Gastrocnemius medialis (tissue), 4 donors: ENCODE measurements around the gene FRY. TPM values are rescaled to one million over a fixed set of nuclear protein-coding genes. Genes with fewer than 3 reads are reported as not detected.
A peak's percentile ranks its signal among the peaks of the same experiment; 100 is the strongest.

Source experiments
- ATAC-seq, 2 donors: fragments of 150-250 bp; one replicate each; pipeline ENCODE4 v1.9.1; 2016
- DNase-seq, 2 donors: peaks; one replicate each; pipeline ENCODE4 v3.0.0-alpha.2; 2019
- H3K27ac ChIP-seq, 4 donors: fragments of 200-600 bp; sonication (generic); 1 replicate in 1 of 4; 2 replicates in 3 of 4; pipeline ENCODE4 v1.5.1; 2016 to 2018; ENCODE audit warnings: mild to moderate bottlenecking in 2 of 4, moderate library complexity in 1 of 4
- H3K27me3 ChIP-seq, 3 donors: fragments of 200-600 bp; sonication (generic) in 2 of 3; 1 replicate in 1 of 3; 2 replicates in 2 of 3; pipeline versions ENCODE4 v1.5.1 to v1.6.0; 2016 to 2019; ENCODE audit warnings: mild to moderate bottlenecking in 1 of 3, moderate library complexity in 1 of 3
- H3K36me3 ChIP-seq, 2 donors: fragments of 200-600 bp; sonication (generic) in 1 of 2; one replicate each; pipeline ENCODE4 v1.5.1; 2017 to 2018
- H3K4me1 ChIP-seq, 2 donors: fragments of 200-600 bp; sonication (generic) in 1 of 2; one replicate each; pipeline ENCODE4 v1.5.1; 2016 to 2017; ENCODE audit warnings: mild to moderate bottlenecking in 2 of 2
- H3K4me3 ChIP-seq, 4 donors: fragments of 200-600 bp; sonication (generic) in 3 of 4; 1 replicate in 1 of 4; 2 replicates in 3 of 4; pipeline ENCODE4 v1.5.1; 2016 to 2019; ENCODE audit warnings: mild to moderate bottlenecking in 2 of 4
- H3K9me3 ChIP-seq, 3 donors: fragments of 200-600 bp; sonication (generic) in 2 of 3; 1 replicate in 1 of 3; 2 replicates in 2 of 3; pipeline ENCODE4 v1.5.1; 2016 to 2019
- POLR2A ChIP-seq, 2 donors: fragments of 450-650 bp; IDR thresholded peaks; one replicate each; pipeline ENCODE4 v1.6.1; 2017; ENCODE audit warnings: antibody characterized with exemption in 2 of 2, mild to moderate bottlenecking in 2 of 2, moderate library complexity in 2 of 2
- in situ Hi-C, 4 donors: fragments of 200-750 bp; cut with MboI; loops; one replicate each; pipeline versions ENCODE4 v1.15.0 to v1.8.0; 2017; ENCODE audit warnings: low sequenced_read_pairs in 4 of 4
- intact Hi-C: fragments of 100-400 bp; cut with DNase I; formaldehyde crosslinking; loops from one replicate; pipeline ENCODE4 v1.15.1; 2023; ENCODE audit warnings: low total_unique reads
- total RNA-seq, 4 donors: library from RNA; depleted of rRNA; stranded (reverse); fragments of >200 nt; gene quantifications; one replicate each; pipeline versions ENCODE4 v1.1.0 to v1.2.3, GENCODE V29; 2016
- TF ChIP-seq, protein P1 (sequence below), 5 experiments: fragments of 450-650 bp in 3 of 5; fragments of 200-600 bp in 2 of 5; sonication (generic) in 2 of 5; IDR thresholded peaks in 4 of 5; conservative IDR thresholded peaks in 1 of 5; 1 replicate in 4 of 5; 2 replicates in 1 of 5; pipeline ENCODE4 v1.5.1; 2016 to 2019; ENCODE audit warnings: antibody characterized with exemption in 5 of 5, mild to moderate bottlenecking in 3 of 5, moderate library complexity in 3 of 5

Gene FRY
- total RNA-seq, 4 donors from 2014 or later, result 10.1 to 48.3 (median 21.4) TPM

DNA sequence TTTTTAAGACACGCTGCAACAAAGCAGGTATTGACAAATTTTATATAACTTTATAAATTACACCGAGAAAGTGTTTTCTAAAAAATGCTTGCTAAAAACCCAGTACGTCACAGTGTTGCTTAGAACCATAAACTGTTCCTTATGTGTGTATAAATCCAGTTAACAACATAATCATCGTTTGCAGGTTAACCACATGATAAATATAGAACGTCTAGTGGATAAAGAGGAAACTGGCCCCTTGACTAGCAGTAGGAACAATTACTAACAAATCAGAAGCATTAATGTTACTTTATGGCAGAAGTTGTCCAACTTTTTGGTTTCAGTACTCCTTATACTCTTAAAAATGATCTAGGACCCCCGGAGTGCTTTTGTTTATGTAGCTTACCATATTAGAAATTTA lies 284.9 kb downstream of the FRY start:
- H3K4me3 ChIP-seq, result peak overlapping the region in 1 of 4 donors; percentile 82
- no peaks in the 10 kb centered on the region for H3K27me3 ChIP-seq
- no peak overlapping the region for H3K27ac ChIP-seq
- ATAC-seq (no peak), DNase-seq (no peak)
- no peak for TF ChIP-seq POLR2A (IDR thresholded peaks at IDR 0.05)
- TF ChIP-seq, protein P1, sequence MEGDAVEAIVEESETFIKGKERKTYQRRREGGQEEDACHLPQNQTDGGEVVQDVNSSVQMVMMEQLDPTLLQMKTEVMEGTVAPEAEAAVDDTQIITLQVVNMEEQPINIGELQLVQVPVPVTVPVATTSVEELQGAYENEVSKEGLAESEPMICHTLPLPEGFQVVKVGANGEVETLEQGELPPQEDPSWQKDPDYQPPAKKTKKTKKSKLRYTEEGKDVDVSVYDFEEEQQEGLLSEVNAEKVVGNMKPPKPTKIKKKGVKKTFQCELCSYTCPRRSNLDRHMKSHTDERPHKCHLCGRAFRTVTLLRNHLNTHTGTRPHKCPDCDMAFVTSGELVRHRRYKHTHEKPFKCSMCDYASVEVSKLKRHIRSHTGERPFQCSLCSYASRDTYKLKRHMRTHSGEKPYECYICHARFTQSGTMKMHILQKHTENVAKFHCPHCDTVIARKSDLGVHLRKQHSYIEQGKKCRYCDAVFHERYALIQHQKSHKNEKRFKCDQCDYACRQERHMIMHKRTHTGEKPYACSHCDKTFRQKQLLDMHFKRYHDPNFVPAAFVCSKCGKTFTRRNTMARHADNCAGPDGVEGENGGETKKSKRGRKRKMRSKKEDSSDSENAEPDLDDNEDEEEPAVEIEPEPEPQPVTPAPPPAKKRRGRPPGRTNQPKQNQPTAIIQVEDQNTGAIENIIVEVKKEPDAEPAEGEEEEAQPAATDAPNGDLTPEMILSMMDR (IDR thresholded peaks at IDR 0.05 in 4 of 5, conservative IDR thresholded peaks at IDR 0.05 in 1 of 5), result no peak
- in situ Hi-C loops (loop anchor here in 1 of 4 donors (25.0 kb wide), 2 partner anchors 304 to 404 kb away; no protein-coding TSS in a partner anchor), intact Hi-C loops (loop anchor here (5.0 kb wide), 1 partner anchor 221 kb away; the partner anchor contains the start of gene N4BP2L2)
- no peaks in the 10 kb centered on the region for H3K9me3 ChIP-seq
- H3K36me3 ChIP-seq, result no peaks in the 10 kb centered on the region
- peaks cover 0 to 3% of the 10 kb centered on the region in 2 donors for H3K4me1 ChIP-seq

DNA sequence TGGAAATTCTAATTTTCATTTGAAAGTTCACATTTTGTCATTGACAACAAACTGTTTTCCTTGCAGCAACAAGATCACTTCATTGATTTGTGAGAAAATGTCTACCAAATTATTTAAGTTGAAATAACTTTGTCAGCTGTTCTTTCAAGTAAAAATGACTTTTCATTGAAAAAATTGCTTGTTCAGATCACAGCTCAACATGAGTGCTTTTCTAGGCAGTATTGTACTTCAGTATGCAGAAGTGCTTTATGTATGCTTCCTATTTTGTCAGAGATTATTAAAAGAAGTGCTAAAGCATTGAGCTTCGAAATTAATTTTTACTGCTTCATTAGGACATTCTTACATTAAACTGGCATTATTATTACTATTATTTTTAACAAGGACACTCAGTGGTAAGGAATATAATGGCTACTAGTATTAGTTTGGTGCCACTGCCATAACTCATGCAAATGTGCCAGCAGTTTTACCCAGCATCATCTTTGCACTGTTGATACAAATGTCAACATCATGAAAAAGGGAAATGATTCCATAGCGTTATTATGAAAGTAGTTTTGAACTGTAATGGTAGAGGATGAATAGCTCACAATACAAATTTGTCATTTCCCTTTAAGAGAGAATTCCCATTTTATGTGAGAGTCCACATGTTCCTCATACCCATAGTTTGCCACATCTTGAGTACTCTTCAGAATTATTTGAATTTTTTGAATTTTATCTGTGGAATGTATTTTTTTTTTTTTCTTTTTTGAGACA lies 286.3 kb downstream of the FRY start:
- peaks cover 0 to 3% of the 10 kb centered on the region in 2 donors for H3K4me1 ChIP-seq
- no peaks in the 10 kb centered on the region for H3K9me3 ChIP-seq
- no peak for TF ChIP-seq POLR2A (IDR thresholded peaks at IDR 0.05)
- TF ChIP-seq, protein P1 (IDR thresholded peaks at IDR 0.05 in 4 of 5, conservative IDR thresholded peaks at IDR 0.05 in 1 of 5), result no peak
- DNase-seq (no peak), ATAC-seq (no peak)
- in situ Hi-C loops, result loop anchor here in 1 of 4 donors (25.0 kb wide), 2 partner anchors 306 to 406 kb away; no protein-coding TSS in a partner anchor
- intact Hi-C loops, result loop anchor here (5.0 kb wide), 1 partner anchor 219 kb away; the partner anchor contains the start of gene N4BP2L2
- H3K36me3 ChIP-seq, result no peaks in the 10 kb centered on the region
- H3K4me3 ChIP-seq, result no peak overlapping the region
- H3K27ac ChIP-seq, result no peak overlapping the region
- no peaks in the 10 kb centered on the region for H3K27me3 ChIP-seq

DNA sequence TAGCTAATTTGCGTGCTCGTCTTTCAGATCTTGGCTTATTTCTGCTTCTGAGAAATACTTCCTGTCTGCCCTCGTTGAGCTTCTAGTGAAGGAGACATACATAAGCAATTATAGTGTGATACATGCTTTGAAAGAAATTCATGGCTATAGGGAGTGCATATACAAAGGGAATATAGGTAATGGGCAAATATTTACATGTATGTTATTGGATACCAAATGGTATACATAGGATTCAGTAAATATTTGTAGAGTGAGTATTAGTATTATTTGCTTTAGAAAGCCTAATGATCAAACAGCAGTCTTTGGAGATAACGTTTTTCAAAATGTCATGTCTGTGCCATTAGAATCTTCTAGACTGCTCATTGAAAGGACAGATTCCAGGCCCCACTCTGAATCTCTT lies 289.0 kb downstream of the FRY start:
- no peaks in the 10 kb centered on the region for H3K9me3 ChIP-seq
- H3K4me1 ChIP-seq, result peaks cover 0 to 3% of the 10 kb centered on the region in 2 donors
- DNase-seq, result no peak
- no peaks in the 10 kb centered on the region for H3K27me3 ChIP-seq
- no peak for TF ChIP-seq POLR2A (IDR thresholded peaks at IDR 0.05)
- TF ChIP-seq, protein P1 (IDR thresholded peaks at IDR 0.05 in 4 of 5, conservative IDR thresholded peaks at IDR 0.05 in 1 of 5), result no peak
- in situ Hi-C loops, result loop anchor here in 1 of 4 donors (25.0 kb wide), 2 partner anchors 308 to 408 kb away; no protein-coding TSS in a partner anchor
- ATAC-seq, result no peak
- H3K36me3 ChIP-seq, result no peaks in the 10 kb centered on the region
- no peak overlapping the region for H3K27ac ChIP-seq
- intact Hi-C loops, result no loop called here
- no peak overlapping the region for H3K4me3 ChIP-seq

DNA sequence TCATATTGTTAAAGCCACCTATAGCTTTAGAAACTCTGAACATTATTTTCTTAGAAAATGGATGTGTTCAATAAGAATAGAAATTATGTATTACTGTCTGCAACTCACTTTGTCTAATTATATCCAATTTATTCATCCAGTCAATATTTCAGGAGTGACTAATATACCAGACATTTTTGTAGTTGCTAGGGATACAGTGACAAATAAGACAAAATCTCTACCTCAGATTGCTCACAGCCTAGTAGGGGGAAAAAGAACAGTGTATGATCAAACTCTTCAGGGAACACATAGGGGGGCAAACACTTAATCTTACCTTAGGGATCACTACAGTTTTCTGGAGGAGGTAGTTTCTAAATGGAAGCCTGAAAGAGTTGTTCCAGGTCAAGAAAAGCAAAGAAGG lies 292.3 kb downstream of the FRY start:
- Histone ChIP-seq H3K9me3 (no peaks in the 10 kb centered on the region), H3K27me3 (no peaks in the 10 kb centered on the region), H3K4me1 (no peaks in the 10 kb centered on the region), H3K4me3 (no peak overlapping the region), H3K36me3 (no peaks in the 10 kb centered on the region), H3K27ac (no peak overlapping the region)
- ATAC-seq (no peak), DNase-seq (no peak)
- intact Hi-C loops (no loop called here), in situ Hi-C loops (loop anchor here in 1 of 4 donors (25.0 kb wide), 2 partner anchors 312 to 412 kb away; no protein-coding TSS in a partner anchor)
- TF ChIP-seq, protein P1 (IDR thresholded peaks at IDR 0.05 in 4 of 5, conservative IDR thresholded peaks at IDR 0.05 in 1 of 5), result no peak
- no peak for TF ChIP-seq POLR2A (IDR thresholded peaks at IDR 0.05)
